ENCODE data around the gene PTCH1.

PTCH1 gene

DNA sequence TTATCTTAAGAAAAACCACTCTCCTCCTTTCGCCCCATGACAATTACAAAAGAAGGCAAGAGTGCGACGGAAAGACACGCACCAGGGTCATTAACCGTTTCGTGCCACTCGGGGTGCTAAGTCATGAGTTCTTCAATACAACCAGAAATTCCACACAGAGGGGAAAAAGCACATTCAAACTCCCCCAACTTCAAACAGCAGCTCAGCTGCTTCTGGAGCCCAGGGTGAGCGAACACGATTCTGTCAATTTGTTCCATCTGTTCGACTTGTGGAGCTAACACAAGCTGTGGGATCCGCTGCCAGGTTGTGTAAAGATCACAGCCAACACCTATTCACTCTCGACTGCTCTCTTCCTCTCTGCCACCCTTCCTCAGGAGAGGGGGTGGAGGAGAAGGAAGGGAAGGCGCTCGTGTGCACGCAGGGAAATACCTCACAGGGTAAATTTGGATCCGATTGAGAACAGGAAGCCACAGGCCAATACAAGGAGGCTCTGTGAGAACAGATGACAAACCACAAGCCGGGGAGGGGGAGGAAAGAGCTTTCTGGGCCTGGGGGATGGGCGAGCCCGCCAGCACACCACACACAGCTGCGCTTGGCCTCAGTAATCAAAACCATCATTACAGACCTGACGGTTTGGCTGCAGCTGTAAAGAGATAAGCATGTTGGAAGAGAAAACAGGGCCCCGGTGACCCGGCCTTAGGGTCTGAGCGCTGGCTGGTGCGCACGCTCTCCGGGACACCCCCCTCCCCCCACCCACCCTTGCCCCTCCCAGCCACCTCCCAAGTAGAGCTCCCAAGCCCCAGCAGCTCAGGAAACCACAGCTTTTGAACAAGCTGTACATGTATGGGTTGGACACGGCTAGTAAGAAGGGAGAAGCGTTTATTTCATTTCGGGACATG, 54.3 kb downstream of the PTCH1 start:
- DNase-seq, result peak; percentile 89

DNA sequence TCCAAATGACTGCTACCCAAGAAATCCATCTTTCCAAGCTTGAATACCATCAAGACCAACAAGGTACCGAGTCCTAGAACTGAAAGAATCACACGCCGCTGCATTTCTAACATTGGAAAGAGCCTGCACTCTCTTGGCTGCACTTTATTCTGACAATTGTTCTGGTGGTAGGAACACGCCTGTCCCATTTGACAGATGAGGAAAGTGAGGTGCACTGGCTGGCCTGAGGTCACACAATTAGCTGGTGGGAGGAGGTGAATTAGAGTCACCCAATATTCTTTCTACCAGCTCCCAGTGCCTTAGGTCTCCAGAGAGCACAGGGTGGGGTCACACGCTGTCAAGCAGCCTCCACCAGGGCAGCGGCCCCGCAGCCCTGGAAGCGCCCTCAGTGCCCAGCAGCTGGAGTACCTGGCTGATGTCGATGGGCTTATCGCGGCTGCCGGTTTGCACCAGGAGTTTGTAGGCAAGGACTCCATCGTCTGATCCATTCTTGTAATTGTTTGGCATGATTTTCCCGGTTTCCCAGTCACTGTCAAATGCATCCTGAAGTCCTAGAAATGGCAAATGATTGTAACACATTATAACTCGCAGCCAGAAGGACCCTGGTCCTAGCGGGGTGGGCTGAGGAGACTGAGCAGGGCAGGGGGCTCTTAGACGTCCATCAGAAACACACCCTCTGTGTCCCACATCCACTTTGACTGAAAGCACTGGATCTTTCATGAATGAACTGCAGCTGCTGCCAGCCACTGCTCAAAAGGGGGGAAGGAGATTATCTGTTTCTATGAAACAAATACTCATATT, 55.1 kb downstream of the PTCH1 start:
- no peak for DNase-seq

DNA sequence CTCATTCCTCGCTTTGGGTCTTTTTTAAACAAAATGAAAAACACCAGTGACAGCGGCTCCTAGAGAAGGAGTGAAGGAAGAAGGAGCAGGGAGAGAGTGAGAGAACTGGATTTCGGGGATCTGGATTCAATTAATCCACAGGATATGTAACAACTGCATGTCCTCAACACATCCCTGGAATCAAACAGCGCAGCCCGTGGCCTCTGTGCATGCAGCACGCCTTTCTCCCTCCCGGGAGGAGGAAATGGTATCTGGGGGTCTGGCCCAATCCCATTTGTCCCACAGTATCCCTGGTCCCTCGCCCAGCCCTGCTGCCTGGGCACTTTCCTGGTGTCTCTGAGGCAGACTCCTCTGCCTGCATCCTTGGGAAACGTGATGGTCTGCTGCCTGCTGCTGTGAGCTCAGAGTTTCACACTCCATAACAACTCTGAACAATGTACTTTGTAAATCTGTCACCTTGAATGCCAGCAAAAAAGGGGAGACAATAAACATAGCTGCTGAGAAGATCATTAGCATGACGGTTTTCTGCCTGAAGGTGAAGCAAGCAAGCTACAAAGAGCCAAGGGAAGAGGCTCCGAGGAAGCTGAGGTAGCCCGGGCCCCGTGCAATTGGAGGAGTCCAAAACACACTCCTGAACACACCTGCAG, 56.1 kb downstream of the PTCH1 start:
- no peak for DNase-seq

DNA sequence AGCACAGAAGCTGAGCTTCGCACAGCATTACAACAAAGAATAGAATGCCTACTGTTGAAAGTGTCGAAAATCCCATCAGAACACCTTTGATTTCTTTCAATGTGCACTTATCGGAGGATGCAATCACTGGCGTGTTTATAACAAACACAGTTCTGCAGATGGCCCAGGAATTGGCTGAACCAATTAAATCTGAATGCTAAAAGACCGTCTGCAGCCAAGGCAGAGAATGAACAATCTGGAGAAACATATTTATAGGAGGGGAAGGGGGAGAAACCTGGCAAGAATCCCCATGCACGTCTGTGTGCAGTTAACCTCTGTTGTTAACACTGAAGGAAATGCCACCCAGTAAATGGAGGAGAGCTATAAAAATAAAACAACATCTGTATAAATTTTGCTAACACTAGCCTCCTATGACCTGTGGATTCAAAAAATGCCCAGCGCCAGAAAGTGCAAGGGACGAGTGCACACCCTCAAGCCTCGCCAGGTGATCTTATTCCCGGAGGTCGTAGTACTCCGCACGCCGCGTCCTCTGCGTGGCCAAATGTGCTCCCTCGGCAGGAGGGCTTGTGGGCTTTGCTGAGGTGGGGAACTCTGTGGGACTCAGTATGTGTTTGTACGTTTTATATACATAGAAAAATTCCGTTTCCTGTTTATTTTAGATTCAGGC, 56.8 kb downstream of the PTCH1 start:
- no peak for DNase-seq

- no peak for DNase-seq
Measured at GRCh38 chr9:95459178-95459577, 57.6 kb downstream of the PTCH1 start.

GRCh38 chr9:95458666-95459065, 58.1 kb downstream of the PTCH1 start:
- no peak for DNase-seq

GRCh38 chr9:95457769-95458168, 59.0 kb downstream of the PTCH1 start:
- DNase-seq, result no peak

GRCh38 chr9:95455714-95456113, 61.1 kb downstream of the PTCH1 start:
- DNase-seq, result no peak

GRCh38 chr9:95452176-95452575, 64.6 kb downstream of the PTCH1 start:
- no peak for DNase-seq

GRCh38 chr9:95451065-95451426, 65.7 kb downstream of the PTCH1 start:
- DNase-seq, result no peak

DNA sequence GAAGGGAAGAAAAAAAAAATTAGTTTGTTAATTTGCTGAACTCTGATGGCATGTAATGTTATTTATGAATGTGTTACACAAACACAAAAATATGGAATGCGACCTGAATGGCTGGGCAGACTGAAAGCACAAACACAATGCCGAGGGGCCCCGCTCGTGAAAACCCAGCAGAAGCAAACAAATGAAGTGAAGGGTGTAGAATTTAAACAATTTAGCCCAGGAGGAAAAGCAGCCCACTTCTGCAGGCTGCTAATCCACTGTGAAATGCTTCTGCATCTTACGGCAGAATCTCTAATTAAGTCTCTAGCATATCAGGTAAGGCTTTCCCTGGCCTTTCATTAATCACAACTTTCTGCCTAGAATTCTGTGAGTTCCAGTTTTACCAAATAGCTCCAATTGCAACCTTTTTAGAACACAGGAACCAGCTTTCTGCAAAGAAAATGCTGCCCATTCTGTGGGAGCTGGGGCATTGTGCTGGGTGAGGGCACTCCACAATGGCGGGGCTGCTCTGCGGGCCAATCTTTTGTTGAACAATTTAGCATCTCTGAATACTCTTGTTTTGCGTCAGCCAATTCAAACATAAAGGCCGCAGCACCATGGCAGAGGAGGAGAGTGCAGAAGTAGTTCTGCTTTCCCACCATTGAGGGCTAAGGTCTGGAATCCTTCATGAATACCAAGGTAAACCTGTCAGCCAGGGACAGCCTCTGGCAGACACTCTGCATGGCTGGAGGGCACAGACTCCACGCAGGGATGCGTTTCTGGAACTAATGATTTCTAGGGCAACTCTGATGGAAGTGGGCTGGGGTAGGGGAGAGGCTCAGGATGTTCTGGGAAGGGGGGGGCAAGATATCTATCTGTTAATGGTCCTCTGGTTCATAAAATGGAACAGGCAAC, 66.4 kb downstream of the PTCH1 start:
- peak; percentile 46 for DNase-seq

GRCh38 chr9:95449016-95449415, 67.8 kb downstream of the PTCH1 start:
- DNase-seq, result no peak

DNA sequence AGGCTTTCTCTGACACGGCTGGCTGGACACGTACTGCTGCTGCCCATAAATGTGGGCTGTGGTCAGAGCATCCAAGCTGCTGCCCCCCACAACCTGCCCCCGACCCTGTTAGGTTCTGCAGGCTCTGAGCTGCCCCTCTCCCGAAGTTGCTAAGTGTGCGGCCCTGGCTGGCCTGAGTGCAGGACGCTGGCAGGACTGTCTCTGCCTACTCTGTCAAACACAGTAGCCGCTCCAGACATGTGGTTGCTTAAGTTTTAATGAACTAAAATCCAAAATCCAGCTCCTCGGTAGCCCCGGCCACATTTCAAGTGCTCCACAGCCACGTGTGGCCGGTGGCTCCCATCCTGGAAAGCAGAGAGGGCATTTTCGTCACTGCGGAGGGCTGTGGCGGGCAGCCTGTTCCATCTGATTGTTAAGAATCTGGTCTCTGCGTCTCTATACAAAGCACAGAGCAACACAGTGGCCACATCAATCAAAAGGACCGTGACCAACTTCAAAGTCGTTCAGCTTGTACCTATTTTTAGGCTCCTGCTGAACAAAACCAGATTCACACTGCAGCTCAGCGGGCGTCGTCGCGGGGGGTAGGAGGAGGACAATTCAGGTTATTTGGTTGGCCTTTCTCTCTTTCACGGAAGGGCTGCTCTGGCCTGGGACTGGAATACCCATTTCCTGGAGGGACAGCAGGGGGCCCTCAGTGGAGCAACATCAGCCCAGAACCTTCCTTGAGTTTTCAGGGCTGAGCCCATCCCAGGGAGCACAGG, 68.9 kb downstream of the PTCH1 start:
- DNase-seq, result no peak

DNA sequence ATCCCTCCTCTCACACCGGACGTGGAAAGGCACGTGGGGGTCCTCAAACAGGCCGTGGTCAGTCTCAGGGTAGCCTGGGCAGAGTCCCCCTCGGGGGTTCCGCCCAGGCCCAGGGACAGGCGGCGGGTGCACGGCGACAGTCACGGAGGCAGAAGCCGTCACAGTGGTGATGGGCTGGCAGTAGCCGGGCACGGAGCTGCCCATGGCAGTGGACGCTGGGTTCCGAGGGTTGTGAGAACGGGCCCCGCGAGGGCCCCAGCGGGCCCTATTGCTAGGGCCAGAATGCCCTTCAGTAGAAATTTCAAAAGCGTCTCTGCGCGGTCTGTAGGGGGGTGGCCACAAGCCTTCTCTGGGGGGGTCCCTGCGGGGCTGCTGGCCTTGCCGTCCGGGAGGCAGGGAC, 69.8 kb downstream of the PTCH1 start:
- DNase-seq, result no peak

DNA sequence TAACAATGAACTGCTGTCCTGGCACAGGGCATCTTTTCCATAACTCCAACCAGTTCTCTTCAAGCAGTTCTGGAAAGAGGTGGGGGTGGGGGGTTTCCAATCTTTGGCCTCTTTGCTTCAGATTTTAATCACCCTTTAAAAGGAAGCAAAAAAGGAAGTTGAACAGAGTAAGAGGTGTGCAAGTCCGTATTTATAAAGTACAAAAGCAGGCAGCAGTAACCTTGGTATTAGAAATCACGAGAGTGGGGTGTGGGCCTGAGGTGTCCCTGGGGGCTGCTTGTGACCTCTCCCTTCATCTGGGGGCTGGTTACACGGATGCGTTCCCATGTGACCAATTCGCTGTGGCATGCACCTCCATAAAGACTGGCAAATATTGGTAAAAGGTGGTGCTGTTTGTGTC, 70.5 kb downstream of the PTCH1 start:
- DNase-seq, result no peak

DNA sequence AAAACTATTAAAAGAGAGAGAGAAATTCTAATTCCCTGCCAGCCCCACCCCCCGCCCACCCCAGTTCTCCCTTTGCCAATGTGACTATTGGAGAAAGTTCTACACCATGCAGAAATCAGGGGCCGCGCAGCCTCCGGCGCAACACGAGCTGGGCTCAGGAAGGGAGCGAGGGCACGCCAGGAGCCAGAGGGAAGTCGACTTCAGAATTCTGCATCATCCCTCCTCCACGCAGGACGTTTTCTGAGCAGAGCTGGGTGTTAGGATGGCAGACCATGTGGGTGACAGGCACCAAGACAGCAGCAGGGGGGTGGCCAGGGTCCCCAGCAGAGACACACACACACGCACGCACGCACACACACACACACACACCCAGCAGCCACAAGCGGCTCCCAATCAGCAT, 72.6 kb downstream of the PTCH1 start:
- no peak for DNase-seq

DNA sequence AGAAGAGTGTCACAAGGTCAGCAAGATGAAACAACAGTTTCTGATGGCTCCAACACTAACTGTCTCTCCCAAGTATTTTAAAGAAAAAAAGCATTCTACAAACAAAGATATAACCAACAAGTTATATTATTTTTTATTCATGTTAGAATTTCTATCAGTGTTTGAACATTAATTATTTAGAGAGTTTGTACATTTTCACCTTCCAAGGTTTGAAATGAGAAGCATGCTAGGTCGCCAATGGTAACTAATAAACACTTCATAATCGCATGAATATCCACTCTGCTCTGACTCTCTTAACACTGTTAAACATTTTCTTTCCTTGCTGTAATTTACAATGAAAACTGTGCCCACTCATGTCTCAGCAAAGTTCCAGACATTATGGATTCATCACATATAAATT, 73.5 kb downstream of the PTCH1 start:
- no peak for DNase-seq

DNA sequence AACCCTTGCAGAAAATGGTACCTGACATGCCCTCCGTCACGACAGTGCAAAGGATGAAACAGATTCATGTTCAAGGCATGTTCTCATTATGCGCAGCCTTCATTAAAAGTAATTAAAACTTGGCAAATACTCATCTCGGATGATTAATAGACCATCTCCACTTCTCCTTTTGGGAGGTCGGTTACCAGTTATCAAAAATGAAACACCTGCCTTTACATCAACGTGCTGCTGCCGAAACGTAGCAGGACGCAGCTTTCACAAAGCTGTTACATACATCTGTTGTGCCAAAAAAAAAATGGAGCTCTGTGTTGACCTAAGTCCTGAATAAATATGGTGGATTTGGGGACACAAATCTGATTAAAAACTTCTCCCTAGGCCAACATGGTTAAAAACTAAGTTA, 75.7 kb downstream of the PTCH1 start:
- DNase-seq, result no peak

DNA sequence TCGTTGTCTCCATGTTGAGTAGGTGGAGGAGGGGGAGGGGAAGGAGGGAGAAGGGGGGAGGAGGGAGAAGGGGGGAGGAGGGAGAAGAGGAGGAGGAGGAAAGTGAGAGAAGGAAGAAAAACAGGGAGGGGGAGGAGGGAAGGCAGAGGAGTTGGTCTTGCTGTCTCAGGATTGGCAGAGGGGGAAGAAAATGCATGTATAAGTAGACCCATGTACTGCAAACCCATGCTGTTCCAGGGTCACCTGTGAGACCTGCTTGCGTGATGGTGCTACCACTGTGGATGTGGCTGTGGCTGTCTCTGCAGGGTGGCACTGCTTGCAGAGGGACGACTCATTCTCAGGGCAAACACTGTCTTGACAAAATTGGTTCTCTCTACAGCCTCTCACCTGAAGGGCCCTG, 76.3 kb downstream of the PTCH1 start:
- DNase-seq, result no peak

DNA sequence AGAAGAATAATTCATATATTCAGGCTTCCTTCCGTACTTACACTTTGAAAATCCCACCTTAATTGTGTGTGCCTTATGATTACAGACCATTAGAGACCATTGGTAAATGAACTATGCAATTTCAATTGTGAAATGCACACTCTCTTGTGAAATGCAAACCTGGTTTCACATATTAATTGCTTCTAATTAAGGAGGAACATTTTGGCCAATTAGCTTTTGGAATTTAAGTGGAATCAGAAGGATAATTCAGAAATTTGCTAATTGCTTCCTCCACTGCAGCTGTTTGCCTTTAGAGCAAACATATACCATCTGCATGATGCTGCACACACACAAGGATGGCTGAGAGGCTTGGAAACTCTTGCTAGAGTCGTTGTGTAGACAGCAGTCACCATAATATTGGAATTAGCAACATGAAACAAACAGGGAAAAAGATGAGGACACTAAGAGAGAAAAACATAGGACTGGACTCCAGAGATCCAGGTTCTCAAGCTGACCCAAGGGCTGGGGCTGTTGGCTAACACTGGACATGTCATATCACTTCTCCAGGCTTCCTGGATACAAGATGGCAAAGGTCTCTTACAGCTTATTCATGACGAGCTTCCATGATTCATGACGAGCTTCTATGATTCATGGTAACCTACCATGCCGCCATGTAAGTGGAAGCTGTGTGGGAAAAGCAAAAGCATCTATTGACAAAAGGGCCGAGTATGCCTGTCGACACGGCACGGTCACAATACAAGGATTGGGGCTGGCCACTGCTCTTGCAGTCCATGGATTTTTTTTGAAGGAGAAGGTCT, 78.0 kb downstream of the PTCH1 start:
- no peak for DNase-seq
